Omental fat pad (tissue), 4 donors: ENCODE data around the gene GJD3. TPM values are rescaled to one million over a fixed set of nuclear protein-coding genes. Genes with fewer than 3 reads are reported as not detected.

Experiments used
- ATAC-seq: fragments of 150-250 bp; one replicate; pipeline ENCODE4 v1.9.1; 2016; ENCODE audit warnings: mild to moderate bottlenecking, moderate library complexity; ENCODE audit not compliant: low FRiP score
- DNase-seq: peaks from one replicate; pipeline ENCODE4 v3.0.0-alpha.2; 2019; ENCODE audit warnings: low spot score
- CTCF ChIP-seq, 3 donors: fragments of 450-650 bp; IDR thresholded peaks; one replicate each; pipeline ENCODE4 v1.5.1; 2016 to 2017; ENCODE audit warnings: antibody characterized with exemption in 3 of 3, mild to moderate bottlenecking in 3 of 3, moderate library complexity in 2 of 3
- small RNA-seq: library from RNA; depleted of rRNA; stranded (forward); fragments of <200 nt; gene quantifications from one replicate; pipeline ENCODE3, GENCODE V24; 2016
- total RNA-seq, 4 donors: library from RNA; depleted of rRNA; stranded (reverse); fragments of >200 nt; gene quantifications; one replicate each; pipeline ENCODE4 v1.1.0, GENCODE V29; 2016

Gene GJD3
- total RNA-seq, 4 donors from 2014 or later, result 0.60 to 2.0 TPM; not detected in 2

DNA sequence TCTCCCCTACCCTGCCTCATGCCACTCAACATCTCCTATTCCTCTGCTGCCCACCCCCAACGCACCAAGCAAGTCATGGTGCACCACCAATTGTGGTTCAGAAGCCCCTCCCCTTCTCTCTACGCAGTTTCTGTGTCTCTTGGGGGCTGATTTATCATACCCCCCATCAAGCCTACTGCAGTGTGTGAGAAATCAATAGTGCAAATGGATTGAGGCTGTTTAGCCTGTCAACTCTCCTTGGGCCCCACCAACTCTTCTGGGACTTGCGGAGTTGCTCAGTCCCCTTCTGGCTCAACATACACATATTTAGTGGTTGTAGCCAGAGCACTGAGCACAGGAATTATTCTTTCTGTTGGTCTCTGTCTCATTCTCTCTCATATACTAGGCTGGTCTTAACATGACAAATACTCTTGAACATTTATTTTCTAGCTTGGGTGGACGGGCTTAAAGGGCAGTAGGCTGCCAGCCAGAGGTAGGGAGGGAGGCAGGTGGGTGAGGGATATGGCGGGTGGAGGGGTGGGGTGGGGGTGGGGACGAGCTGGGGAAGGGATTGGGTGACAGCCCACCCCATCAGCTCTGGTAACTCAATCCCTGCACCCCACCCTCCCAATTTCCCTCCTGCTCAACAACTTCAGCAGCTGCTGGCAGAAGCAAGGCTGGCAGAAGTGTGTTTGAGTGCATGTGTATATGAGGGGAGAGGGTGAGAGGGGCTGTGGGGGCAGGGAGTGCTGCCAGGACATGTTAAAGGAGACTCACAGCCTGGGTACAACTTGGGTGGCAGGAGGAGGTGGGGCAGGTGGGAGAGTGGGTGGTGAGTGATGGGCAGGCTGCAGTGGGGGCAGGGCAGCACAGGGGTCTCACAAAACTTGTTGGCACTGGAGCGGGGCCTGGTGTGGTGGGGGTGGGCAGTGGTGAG is 50.6 kb downstream of the GJD3 start:
- ATAC-seq (no peak), DNase-seq (no peak)
- no peak for TF ChIP-seq CTCF (IDR thresholded peaks at IDR 0.05)

Small RNAs within 50 kb of the gene (small RNA-seq; reads per million reads assigned to genes)
- gene RF00019 (not detected), gene RNA5SP441 (not detected)

Other genes starting within 250 kb of the GJD3 start
- 100 to 1,000 TPM in 1 of 4 donors, 10 to 100 TPM in 3; 50.2 to 139 (median 61.9) TPM for gene MSL1, start 242.8 kb downstream of the GJD3 start, total RNA-seq
- 10 to 100 TPM; 36.6 to 77.6 (median 51.1) TPM for gene CASC3, start 224.2 kb downstream of the GJD3 start, total RNA-seq
- 10 to 100 TPM in 1 of 4 donors, 1 to 10 TPM in 3; 3.0 to 16.1 (median 4.4) TPM for gene RAPGEFL1, start 187.3 kb downstream of the GJD3 start, total RNA-seq
- 10 to 100 TPM; 10.1 to 12.9 (median 10.8) TPM for gene WIPF2, start 145.4 kb downstream of the GJD3 start, total RNA-seq
- 1 to 10 TPM in 2 of 4 donors, under 1 TPM in 2; 0.56 to 4.3 (median 1.7) TPM for gene CDC6, start 76.9 kb downstream of the GJD3 start, total RNA-seq
- 10 to 100 TPM; 26.7 to 61.5 (median 35.9) TPM for gene RARA, start 55.6 kb downstream of the GJD3 start, total RNA-seq
- gene TOP2A, start 53.2 kb upstream of the GJD3 start, total RNA-seq, result 10 to 100 TPM in 1 of 4 donors, 1 to 10 TPM in 2, under 1 TPM in 1; 0.65 to 12.7 (median 2.3) TPM
- 100 to 1,000 TPM; 352 to 633 (median 429) TPM for gene IGFBP4, start 78.7 kb upstream of the GJD3 start, total RNA-seq
- 1 to 10 TPM in 2 of 4 donors, not detected in 2; 1.8 to 2.1 TPM for gene TNS4, start 136.9 kb upstream of the GJD3 start, total RNA-seq
- 1 to 10 TPM in 1 of 4 donors, under 1 TPM in 1, not detected in 2; 0.37 to 1.9 TPM for gene CCR7, start 200.7 kb upstream of the GJD3 start, total RNA-seq